ENCODE measurements around the gene ZNF384. TPM values are rescaled to one million over a fixed set of nuclear protein-coding genes. Genes with fewer than 3 reads are reported as not detected.

Gene ZNF384
- total RNA-seq, 1 donor from 2014 or later: 78.3 TPM

DNA sequence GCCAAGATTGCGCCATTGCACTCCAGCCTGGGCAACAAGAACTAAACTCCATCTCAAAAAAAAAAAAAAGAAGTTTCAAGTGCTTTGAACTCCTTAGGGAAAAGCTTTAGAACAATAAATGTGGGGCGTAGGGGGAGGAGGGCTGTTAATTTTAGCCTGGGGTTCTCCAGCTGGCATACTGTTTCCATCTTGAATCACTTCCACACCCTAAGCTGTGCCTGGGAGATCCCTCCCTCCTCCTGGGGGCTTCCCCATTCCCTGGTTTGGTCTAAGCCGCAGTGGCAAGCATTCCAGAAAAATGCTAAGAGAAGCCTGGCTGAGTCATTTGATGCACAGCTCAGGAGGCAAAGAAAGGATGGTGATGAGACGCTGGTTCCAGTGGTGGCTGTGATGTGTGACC, 2.3 kb upstream of the ZNF384 start:
- TF ChIP-seq, protein P1, sequence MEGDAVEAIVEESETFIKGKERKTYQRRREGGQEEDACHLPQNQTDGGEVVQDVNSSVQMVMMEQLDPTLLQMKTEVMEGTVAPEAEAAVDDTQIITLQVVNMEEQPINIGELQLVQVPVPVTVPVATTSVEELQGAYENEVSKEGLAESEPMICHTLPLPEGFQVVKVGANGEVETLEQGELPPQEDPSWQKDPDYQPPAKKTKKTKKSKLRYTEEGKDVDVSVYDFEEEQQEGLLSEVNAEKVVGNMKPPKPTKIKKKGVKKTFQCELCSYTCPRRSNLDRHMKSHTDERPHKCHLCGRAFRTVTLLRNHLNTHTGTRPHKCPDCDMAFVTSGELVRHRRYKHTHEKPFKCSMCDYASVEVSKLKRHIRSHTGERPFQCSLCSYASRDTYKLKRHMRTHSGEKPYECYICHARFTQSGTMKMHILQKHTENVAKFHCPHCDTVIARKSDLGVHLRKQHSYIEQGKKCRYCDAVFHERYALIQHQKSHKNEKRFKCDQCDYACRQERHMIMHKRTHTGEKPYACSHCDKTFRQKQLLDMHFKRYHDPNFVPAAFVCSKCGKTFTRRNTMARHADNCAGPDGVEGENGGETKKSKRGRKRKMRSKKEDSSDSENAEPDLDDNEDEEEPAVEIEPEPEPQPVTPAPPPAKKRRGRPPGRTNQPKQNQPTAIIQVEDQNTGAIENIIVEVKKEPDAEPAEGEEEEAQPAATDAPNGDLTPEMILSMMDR (conservative IDR thresholded peaks at IDR 0.05): no peak
- H3K4me1 Mint-ChIP-seq (ENCODE audit: unreplicated experiment): peaks cover 16% of the 10 kb centered on the region
- H3K27ac Mint-ChIP-seq: no peak overlapping the region
- peaks cover 23% of the 10 kb centered on the region for H3K27me3 Mint-ChIP-seq
- no peak for DNase-seq (ENCODE audit: extremely low spot score, unreplicated experiment)
- peaks cover 24% of the 10 kb centered on the region for H3K36me3 Mint-ChIP-seq
- peak overlapping the region; percentile 59 for H3K4me3 Mint-ChIP-seq
- H3K9me3 Mint-ChIP-seq: no peaks in the 10 kb centered on the region

DNA sequence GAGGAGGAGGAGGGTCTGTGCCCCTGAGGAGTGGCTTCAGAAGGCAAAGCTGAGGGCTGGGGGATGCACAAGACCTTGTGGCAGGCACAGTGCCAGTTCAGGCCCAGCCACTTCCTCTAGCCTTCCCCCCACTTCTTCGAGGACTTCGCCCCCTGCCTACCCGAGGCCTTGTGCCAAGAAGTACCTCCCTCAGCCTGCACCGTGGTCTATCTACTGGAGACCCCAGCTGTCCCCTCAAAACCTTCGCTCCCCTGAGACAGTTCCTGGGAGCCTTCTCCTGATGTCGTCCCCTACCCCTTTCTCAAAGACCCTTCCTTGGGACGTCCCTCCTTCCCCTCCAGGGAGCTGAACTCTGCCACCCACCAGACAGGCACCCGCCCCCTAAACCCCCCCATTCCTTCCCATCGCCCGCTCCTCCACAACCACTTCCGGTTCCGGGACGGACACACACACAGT, 604 bp downstream of the ZNF384 start:
- peaks cover 33% of the 10 kb centered on the region for H3K36me3 Mint-ChIP-seq
- H3K9me3 Mint-ChIP-seq: no peaks in the 10 kb centered on the region
- H3K27me3 Mint-ChIP-seq: peaks cover 10% of the 10 kb centered on the region
- peaks cover 16% of the 10 kb centered on the region for H3K4me1 Mint-ChIP-seq (ENCODE audit: unreplicated experiment)
- H3K27ac Mint-ChIP-seq: peak overlapping the region; percentile 93
- no peak for DNase-seq (ENCODE audit: extremely low spot score, unreplicated experiment)
- TF ChIP-seq, protein P1 (conservative IDR thresholded peaks at IDR 0.05): no peak
- peak overlapping the region; percentile 97 for H3K4me3 Mint-ChIP-seq

DNA sequence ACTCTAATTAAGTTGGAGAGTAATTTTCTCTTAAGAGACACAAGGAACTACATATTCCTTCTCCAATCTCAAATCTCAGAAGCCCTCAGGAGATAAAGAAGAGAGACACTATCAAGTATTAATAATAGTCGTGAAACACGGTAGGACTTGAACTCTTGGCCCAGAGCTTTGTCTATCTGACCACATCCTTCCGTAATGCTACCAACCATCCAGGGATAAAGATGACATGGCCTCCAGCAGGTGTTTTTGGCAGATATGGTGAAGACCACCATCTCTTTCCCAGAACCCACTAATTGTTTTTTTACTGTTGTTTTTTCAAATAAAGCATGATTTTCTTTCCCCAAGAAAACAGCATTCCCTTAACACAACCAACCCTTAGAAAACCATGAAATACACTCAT, 3.4 kb downstream of the ZNF384 start:
- H3K9me3 Mint-ChIP-seq: no peaks in the 10 kb centered on the region

DNA sequence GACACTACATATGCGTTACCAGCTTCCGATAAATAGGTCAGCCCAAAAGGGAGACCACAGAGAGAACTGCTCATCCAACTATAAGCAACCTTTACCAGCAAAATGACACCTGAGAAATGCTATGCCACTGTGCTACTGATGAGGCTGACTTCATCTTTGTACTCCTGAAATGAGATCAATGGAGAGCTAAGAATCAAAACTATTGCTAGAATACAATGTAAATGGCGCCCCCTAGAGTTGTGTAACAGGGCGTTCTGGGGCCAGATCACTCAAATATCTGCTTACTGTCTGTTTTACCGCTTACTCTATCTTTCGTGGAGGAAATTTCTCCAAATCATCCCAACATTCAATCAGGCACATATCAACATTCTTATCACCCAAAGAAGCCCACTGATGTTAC, 4.6 kb downstream of the ZNF384 start:
- Mint-ChIP-seq H3K4me3 (no peak overlapping the region), H3K27me3 (no peaks in the 10 kb centered on the region), H3K36me3 (peaks cover 34% of the 10 kb centered on the region), H3K9me3 (no peaks in the 10 kb centered on the region), H3K4me1 (ENCODE audit: unreplicated experiment) (peaks cover 16% of the 10 kb centered on the region), H3K27ac (no peak overlapping the region)
- DNase-seq (ENCODE audit: extremely low spot score, unreplicated experiment): no peak
- TF ChIP-seq, protein P1 (conservative IDR thresholded peaks at IDR 0.05): peak; percentile 77

More for the DNA sequence above, 3.4 kb downstream of the ZNF384 start:
- Mint-ChIP-seq H3K27me3 (no peaks in the 10 kb centered on the region), H3K27ac (peak overlapping the region; percentile 93), H3K4me1 (ENCODE audit: unreplicated experiment) (peaks cover 16% of the 10 kb centered on the region), H3K4me3 (no peak overlapping the region), H3K36me3 (peaks cover 37% of the 10 kb centered on the region)
- TF ChIP-seq, protein P1 (conservative IDR thresholded peaks at IDR 0.05): no peak
- DNase-seq (ENCODE audit: extremely low spot score, unreplicated experiment): no peak

DNA sequence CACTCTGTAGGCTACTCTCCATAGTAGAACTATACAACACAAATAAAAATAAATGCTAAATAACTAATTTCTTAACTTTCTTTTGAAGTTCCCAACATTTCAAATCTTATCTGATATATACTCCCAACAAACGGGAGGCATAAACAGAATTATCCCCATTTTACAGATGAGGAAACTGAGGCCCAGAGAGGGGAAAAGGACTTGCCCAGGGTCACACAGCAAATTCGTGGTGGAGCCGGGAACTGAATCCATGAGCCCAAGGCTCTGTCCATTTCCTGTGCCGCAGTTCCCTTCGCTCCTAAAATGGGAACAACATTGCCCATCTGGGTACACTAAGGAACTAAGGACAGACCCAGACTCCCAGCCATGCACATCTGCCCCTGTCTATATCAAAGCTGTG, 12.2 kb downstream of the ZNF384 start:
- H3K9me3 Mint-ChIP-seq: no peaks in the 10 kb centered on the region
- DNase-seq (ENCODE audit: extremely low spot score, unreplicated experiment): no peak
- TF ChIP-seq, protein P1 (conservative IDR thresholded peaks at IDR 0.05): no peak
- H3K36me3 Mint-ChIP-seq: peaks cover 56% of the 10 kb centered on the region
- no peaks in the 10 kb centered on the region for H3K4me1 Mint-ChIP-seq (ENCODE audit: unreplicated experiment)
- no peak overlapping the region for H3K27ac Mint-ChIP-seq
- H3K4me3 Mint-ChIP-seq: no peak overlapping the region
- no peaks in the 10 kb centered on the region for H3K27me3 Mint-ChIP-seq

DNA sequence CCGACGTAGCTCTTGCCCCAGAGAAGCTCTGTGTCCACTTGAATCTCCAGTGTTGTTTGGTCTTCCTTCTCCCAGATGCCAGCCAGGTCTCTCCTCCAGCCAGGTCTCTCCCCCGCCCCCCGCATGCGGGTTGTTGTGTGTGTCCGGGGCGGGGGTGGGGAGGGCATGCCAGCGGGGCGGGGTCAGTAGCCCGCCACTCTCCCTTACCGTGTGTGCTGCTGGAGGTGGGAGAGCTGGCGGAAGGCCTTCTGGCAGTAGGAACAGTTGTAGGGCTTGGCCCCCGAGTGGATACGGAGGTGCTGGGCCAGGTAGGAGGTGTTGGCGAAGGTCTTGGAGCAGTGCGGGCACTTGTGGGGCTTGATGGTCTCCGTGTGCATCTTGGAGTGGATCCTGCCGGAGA, 17.0 kb downstream of the ZNF384 start:
- TF ChIP-seq, protein P1 (conservative IDR thresholded peaks at IDR 0.05): no peak
- H3K36me3 Mint-ChIP-seq: peaks cover 56% of the 10 kb centered on the region
- H3K4me3 Mint-ChIP-seq: no peak overlapping the region
- no peak overlapping the region for H3K27ac Mint-ChIP-seq
- no peaks in the 10 kb centered on the region for H3K9me3 Mint-ChIP-seq
- no peaks in the 10 kb centered on the region for H3K27me3 Mint-ChIP-seq
- DNase-seq (ENCODE audit: extremely low spot score, unreplicated experiment): no peak
- H3K4me1 Mint-ChIP-seq (ENCODE audit: unreplicated experiment): no peaks in the 10 kb centered on the region
